Epithelial cell of proximal tubule (primary cell): Measurements from ENCODE around the gene AKIRIN2. TPM values are rescaled to one million over a fixed set of nuclear protein-coding genes. Genes with fewer than 3 reads are reported as not detected.

Experiments
- DNase-seq: peaks from one replicate; pipeline ENCODE4 v3.0.0-alpha.2; 2011; ENCODE audit warnings: low read depth
- H3K4me3 ChIP-seq: 2 replicates; pipeline ENCODE4 v1.5.1; 2011; ENCODE audit warnings: low read depth, mild to moderate bottlenecking, low read length
- total RNA-seq: library from RNA; depleted of rRNA; stranded (reverse); fragments of >200 nt; gene quantifications from 2 replicates; pipeline ENCODE4 v1.2.3, GENCODE V29; 2015
- TF ChIP-seq, protein P1 (sequence below): conservative IDR thresholded peaks from 2 replicates; pipeline ENCODE4 v1.5.1; 2012; ENCODE audit warnings: low read depth, mild to moderate bottlenecking, low read length

AKIRIN2 gene
- total RNA-seq = 23.6 and 25.0 TPM in 2 replicates

- peak within 1 kb of the TSS; percentile 95 for H3K4me3 ChIP-seq
- TF ChIP-seq, protein P1, sequence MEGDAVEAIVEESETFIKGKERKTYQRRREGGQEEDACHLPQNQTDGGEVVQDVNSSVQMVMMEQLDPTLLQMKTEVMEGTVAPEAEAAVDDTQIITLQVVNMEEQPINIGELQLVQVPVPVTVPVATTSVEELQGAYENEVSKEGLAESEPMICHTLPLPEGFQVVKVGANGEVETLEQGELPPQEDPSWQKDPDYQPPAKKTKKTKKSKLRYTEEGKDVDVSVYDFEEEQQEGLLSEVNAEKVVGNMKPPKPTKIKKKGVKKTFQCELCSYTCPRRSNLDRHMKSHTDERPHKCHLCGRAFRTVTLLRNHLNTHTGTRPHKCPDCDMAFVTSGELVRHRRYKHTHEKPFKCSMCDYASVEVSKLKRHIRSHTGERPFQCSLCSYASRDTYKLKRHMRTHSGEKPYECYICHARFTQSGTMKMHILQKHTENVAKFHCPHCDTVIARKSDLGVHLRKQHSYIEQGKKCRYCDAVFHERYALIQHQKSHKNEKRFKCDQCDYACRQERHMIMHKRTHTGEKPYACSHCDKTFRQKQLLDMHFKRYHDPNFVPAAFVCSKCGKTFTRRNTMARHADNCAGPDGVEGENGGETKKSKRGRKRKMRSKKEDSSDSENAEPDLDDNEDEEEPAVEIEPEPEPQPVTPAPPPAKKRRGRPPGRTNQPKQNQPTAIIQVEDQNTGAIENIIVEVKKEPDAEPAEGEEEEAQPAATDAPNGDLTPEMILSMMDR = no peak
- DNase-seq = peak; percentile 96
Observed at GRCh38 chr6:87701676-87702588, at the start of gene AKIRIN2. Gene AKIRIN2, minus strand, starts transcription at chr6:87702233. Its CDS starts 549 bp downstream, at chr6:87701684.

GRCh38 chr6:87747646-87748045 is 45.6 kb upstream of the AKIRIN2 start:
- TF ChIP-seq, protein P1 = no peak
- H3K4me3 ChIP-seq = no peak overlapping the region
- no peak for DNase-seq

DNA sequence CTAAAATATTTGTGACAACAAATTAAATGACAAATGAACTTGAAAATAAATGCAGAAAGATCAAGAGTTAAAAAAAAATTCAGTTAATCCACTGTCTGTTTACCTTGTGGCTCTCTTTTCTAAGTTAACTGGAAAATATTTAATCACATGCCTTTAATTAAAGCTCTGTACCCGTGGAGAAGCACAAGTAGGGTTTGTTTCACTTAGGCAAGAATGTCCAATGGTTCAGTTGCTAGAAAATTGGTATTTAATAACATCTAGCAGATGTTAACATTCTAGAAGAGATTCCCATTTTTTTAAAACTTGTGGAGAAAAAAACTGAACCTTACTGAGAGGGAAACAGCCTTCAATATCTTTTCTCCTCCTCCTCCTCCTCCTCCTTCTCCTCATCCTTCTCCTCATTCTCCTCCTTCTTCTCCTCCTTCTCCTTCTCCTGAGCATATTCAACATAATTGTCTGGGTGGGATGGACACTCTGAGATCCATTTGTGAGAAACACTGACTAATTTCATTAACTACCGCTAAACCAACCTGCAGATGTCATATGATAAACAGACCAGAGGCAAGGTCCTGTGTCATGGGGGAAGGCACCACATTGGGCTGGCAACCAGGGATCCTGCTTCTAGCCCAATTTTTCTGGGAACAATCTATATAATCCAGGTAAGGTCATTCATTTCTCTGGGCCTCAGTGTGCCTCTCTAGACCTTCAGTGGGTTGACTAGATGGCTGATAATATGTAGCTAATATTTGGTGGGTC is 44.1 kb upstream of the AKIRIN2 start:
- TF ChIP-seq, protein P1 = no peak
- no peak for DNase-seq
- H3K4me3 ChIP-seq = no peak overlapping the region

GRCh38 chr6:87743454-87743853 is 41.4 kb upstream of the AKIRIN2 start:
- no peak overlapping the region for H3K4me3 ChIP-seq
- TF ChIP-seq, protein P1 = no peak
- no peak for DNase-seq

- no peak overlapping the region for H3K4me3 ChIP-seq
- TF ChIP-seq, protein P1 = no peak
- no peak for DNase-seq
Observed at GRCh38 chr6:87742106-87742505, 40.1 kb upstream of the AKIRIN2 start.

- no peak for DNase-seq
- TF ChIP-seq, protein P1 = no peak
- H3K4me3 ChIP-seq = no peak overlapping the region
Observed at GRCh38 chr6:87741001-87741650, 39.1 kb upstream of the AKIRIN2 start.
